ENCODE measurements around the gene EML4.

EML4 gene

GRCh38 chr2:42196403-42197267, 27.5 kb downstream of the EML4 start:
- peak; percentile 24 for DNase-seq

- DNase-seq: no peak
These were observed 28.6 kb downstream of the EML4 start for GRCh38 chr2:42197792-42198191.

GRCh38 chr2:42198466-42198865, 29.3 kb downstream of the EML4 start:
- DNase-seq: no peak

GRCh38 chr2:42199002-42199401, 29.8 kb downstream of the EML4 start:
- DNase-seq: no peak

- no peak for DNase-seq
These were observed 30.5 kb downstream of the EML4 start for GRCh38 chr2:42199626-42200025.

GRCh38 chr2:42200926-42201855, 32.0 kb downstream of the EML4 start:
- DNase-seq: no peak

- no peak for DNase-seq
These were observed 33.5 kb downstream of the EML4 start for GRCh38 chr2:42202634-42203008.

- DNase-seq: no peak
These were observed 34.6 kb downstream of the EML4 start for GRCh38 chr2:42203792-42204191.

GRCh38 chr2:42205337-42205736, 36.2 kb downstream of the EML4 start:
- no peak for DNase-seq

GRCh38 chr2:42207826-42208225, 38.7 kb downstream of the EML4 start:
- no peak for DNase-seq

GRCh38 chr2:42210203-42210602, 41.0 kb downstream of the EML4 start:
- DNase-seq: no peak

- no peak for DNase-seq
These were observed 42.1 kb downstream of the EML4 start for GRCh38 chr2:42211291-42211690.

- DNase-seq: no peak
These were observed 45.5 kb downstream of the EML4 start for GRCh38 chr2:42214669-42215068.

- no peak for DNase-seq
These were observed 47.5 kb downstream of the EML4 start for GRCh38 chr2:42216694-42217093.

GRCh38 chr2:42217307-42217706, 48.2 kb downstream of the EML4 start:
- no peak for DNase-seq

- DNase-seq: no peak
These were observed 48.8 kb downstream of the EML4 start for GRCh38 chr2:42217914-42218313.

- DNase-seq: no peak
These were observed 49.6 kb downstream of the EML4 start for GRCh38 chr2:42218712-42219111.

- DNase-seq: no peak
These were observed 50.0 kb downstream of the EML4 start for GRCh38 chr2:42219160-42219559.

- no peak for DNase-seq
These were observed 51.4 kb downstream of the EML4 start for GRCh38 chr2:42220566-42220965.

- DNase-seq: no peak
These were observed 54.1 kb downstream of the EML4 start for GRCh38 chr2:42223067-42223854.

GRCh38 chr2:42223855-42224268, 54.7 kb downstream of the EML4 start:
- DNase-seq: no peak

GRCh38 chr2:42224422-42225067, 55.4 kb downstream of the EML4 start:
- no peak for DNase-seq

- no peak for DNase-seq
These were observed 56.4 kb downstream of the EML4 start for GRCh38 chr2:42225573-42225972.
